Kidney (tissue), 14 donors: ENCODE data around the gene ANKRD40CL. TPM values are rescaled to one million over a fixed set of nuclear protein-coding genes. Genes with fewer than 3 reads are reported as not detected.

Experiments
- DNase-seq, 5 donors: peaks; one replicate each; pipeline ENCODE4 v3.0.0-alpha.2; 2013 to 2020
- FAIRE-seq: peaks from 2 replicates; lab custom pipeline; 2012; peaks lifted over from hg19 to GRCh38; lab: Jason Lieb, UNC
- H3K27ac ChIP-seq, 2 donors: one replicate each; pipeline ENCODE4 v1.7.0; 2013; ENCODE audit warnings: low read depth in 2 of 2, low read length in 2 of 2, inconsistent platforms in 1 of 2
- H3K27me3 ChIP-seq: one replicate; pipeline ENCODE4 v1.7.1; 2013; ENCODE audit warnings: low read length, inconsistent platforms; ENCODE audit not compliant: control insufficient read depth, insufficient read depth
- H3K36me3 ChIP-seq, 3 donors: one replicate each; pipeline versions ENCODE4 v1.7.0 to v1.7.1; 2013; ENCODE audit warnings: low read length in 3 of 3, control low read depth in 1 of 3, inconsistent platforms in 1 of 3; ENCODE audit not compliant: insufficient read depth in 3 of 3, control insufficient read depth in 2 of 3
- H3K4me1 ChIP-seq, 3 donors: one replicate each; pipeline versions ENCODE4 v1.7.0 to v1.7.1; 2013; ENCODE audit warnings: low read length in 3 of 3, inconsistent platforms in 1 of 3, low read depth in 1 of 3; ENCODE audit not compliant: control insufficient read depth in 2 of 3, insufficient read depth in 2 of 3
- H3K4me3 ChIP-seq, 3 donors: one replicate each; pipeline versions ENCODE4 v1.7.0 to v1.8.1; 2013; ENCODE audit warnings: low read length in 3 of 3, control low read depth in 1 of 3, inconsistent platforms in 1 of 3
- H3K9ac ChIP-seq, 3 donors: one replicate each; pipeline versions ENCODE4 v1.7.0 to v1.7.1; 2013; ENCODE audit warnings: low read length in 3 of 3, control low read depth in 1 of 3, inconsistent platforms in 1 of 3
- H3K9me3 ChIP-seq, 3 donors: one replicate each; pipeline versions ENCODE4 v1.7.0 to v1.7.1; 2013; ENCODE audit warnings: low read length in 3 of 3, control low read depth in 1 of 3, inconsistent platforms in 1 of 3; ENCODE audit not compliant: control insufficient read depth in 2 of 3, insufficient read depth in 1 of 3
- intact Hi-C: fragments of 100-400 bp; cut with DNase I; formaldehyde crosslinking; loops from one replicate; pipeline ENCODE4 v1.11.1; 2022
- polyA plus RNA-seq: library from polyadenylated mRNA; stranded (reverse); fragments of 350-450 nt; fragmentation: Illumina TruSeq; extraction: RNeasy Lipid Tissue Mini Kit (QIAGEN cat#74804); gene quantifications from one replicate; pipeline ENCODE4 v1.2.3, GENCODE V29; 2014; ENCODE audit warnings: low read depth, low replicate concordance; ENCODE audit not compliant: insufficient read depth
- total RNA-seq: library from RNA; stranded (reverse); fragmentation: NEBNext Ultra II Directional; extraction: Animal tissue kit (Norgen Biotek cat#: 25700); gene quantifications from one replicate; pipeline ENCODE4 v1.2.1, GENCODE V29; 2021
- TF ChIP-seq, protein P1 (sequence below): IDR thresholded peaks from 3 replicates; pipeline ENCODE4 v1.5.1; 2012; ENCODE audit warnings: mild to moderate bottlenecking, moderate library complexity, borderline replicate concordance; ENCODE audit not compliant: insufficient read depth; ENCODE audit errors: extremely low read depth
- donor health status: control.
- donor health status: control.
- donor health status: control.
- donor health status: control.
- donor health status: control.
- donor health status: DM: yes; HTN: yes; CAD: no.
- donor health status: Normal renal cell carcinoma (clear cell type).

The ANKRD40CL gene
- total and polyA plus RNA-seq, 2 donors from 2014 or later = not detected

- H3K9me3 ChIP-seq = no peaks in the 10 kb centered on the region
- TF ChIP-seq, protein P1, sequence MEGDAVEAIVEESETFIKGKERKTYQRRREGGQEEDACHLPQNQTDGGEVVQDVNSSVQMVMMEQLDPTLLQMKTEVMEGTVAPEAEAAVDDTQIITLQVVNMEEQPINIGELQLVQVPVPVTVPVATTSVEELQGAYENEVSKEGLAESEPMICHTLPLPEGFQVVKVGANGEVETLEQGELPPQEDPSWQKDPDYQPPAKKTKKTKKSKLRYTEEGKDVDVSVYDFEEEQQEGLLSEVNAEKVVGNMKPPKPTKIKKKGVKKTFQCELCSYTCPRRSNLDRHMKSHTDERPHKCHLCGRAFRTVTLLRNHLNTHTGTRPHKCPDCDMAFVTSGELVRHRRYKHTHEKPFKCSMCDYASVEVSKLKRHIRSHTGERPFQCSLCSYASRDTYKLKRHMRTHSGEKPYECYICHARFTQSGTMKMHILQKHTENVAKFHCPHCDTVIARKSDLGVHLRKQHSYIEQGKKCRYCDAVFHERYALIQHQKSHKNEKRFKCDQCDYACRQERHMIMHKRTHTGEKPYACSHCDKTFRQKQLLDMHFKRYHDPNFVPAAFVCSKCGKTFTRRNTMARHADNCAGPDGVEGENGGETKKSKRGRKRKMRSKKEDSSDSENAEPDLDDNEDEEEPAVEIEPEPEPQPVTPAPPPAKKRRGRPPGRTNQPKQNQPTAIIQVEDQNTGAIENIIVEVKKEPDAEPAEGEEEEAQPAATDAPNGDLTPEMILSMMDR = no peak
- H3K4me3 ChIP-seq = no peak overlapping the region
- peaks cover 0 to 7% (median 6%) of the 10 kb centered on the region in 3 donors for H3K4me1 ChIP-seq
- no peak for FAIRE-seq
- intact Hi-C loops = no loop called here
- H3K36me3 ChIP-seq = peaks cover 15 to 38% (median 18%) of the 10 kb centered on the region in 3 donors
- DNase-seq = no peak
- no peak overlapping the region for H3K27ac ChIP-seq
- no peak overlapping the region for H3K9ac ChIP-seq
- no peaks in the 10 kb centered on the region for H3K27me3 ChIP-seq
Measured at GRCh38 chr17:50754521-50754920, 12.8 kb downstream of the ANKRD40CL start.

DNA sequence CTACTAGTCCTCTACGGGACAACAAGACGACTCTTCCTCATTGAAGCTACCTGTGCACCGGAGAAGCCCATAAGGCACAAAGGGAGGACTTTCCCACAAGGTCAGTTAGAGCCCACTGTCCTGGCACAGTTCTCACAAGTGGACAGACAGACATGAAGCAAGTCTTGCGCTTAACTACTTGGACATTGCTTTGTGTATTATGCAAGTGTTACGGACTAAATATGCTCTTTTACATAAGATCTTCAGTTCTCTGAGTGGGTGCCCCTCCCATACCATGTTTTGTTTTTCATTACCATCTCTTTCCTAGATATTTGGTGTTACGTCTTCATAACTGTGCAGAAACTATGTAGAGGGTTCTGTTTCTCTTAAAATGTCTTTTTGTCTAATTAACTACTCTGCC lies 18.1 kb downstream of the ANKRD40CL start:
- H3K4me3 ChIP-seq = no peak overlapping the region
- intact Hi-C loops = no loop called here
- TF ChIP-seq, protein P1 = no peak
- no peak for DNase-seq
- no peak for FAIRE-seq
- H3K9me3 ChIP-seq = no peaks in the 10 kb centered on the region
- peaks cover 19 to 64% (median 44%) of the 10 kb centered on the region in 3 donors for H3K36me3 ChIP-seq
- no peaks in the 10 kb centered on the region for H3K4me1 ChIP-seq
- no peak overlapping the region for H3K27ac ChIP-seq
- no peaks in the 10 kb centered on the region for H3K27me3 ChIP-seq
- no peak overlapping the region for H3K9ac ChIP-seq

DNA sequence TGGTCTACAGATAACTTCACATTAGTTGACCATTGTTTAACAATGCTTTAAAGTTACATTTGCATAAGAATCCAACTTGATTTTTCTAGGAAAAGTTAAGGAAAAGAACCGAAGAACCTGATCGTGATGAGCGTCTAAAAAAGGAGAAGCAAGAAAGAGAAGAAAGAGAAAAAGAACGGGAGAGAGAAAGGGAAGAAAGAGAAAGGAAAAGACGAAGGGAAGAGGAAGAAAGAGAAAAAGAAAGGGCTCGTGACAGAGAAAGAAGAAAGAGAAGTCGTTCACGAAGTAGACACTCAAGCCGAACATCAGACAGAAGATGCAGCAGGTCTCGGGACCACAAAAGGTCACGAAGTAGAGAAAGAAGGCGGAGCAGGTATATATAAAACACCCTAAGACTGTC lies 21.7 kb downstream of the ANKRD40CL start:
- intact Hi-C loops = no loop called here
- TF ChIP-seq, protein P1 = no peak
- Histone ChIP-seq H3K9ac (no peak overlapping the region), H3K27ac (no peak overlapping the region), H3K4me3 (no peak overlapping the region), H3K36me3 (peaks cover 15 to 70% (median 53%) of the 10 kb centered on the region in 3 donors), H3K4me1 (no peaks in the 10 kb centered on the region), H3K27me3 (no peaks in the 10 kb centered on the region), H3K9me3 (no peaks in the 10 kb centered on the region)
- DNase-seq (no peak), FAIRE-seq (no peak)

DNA sequence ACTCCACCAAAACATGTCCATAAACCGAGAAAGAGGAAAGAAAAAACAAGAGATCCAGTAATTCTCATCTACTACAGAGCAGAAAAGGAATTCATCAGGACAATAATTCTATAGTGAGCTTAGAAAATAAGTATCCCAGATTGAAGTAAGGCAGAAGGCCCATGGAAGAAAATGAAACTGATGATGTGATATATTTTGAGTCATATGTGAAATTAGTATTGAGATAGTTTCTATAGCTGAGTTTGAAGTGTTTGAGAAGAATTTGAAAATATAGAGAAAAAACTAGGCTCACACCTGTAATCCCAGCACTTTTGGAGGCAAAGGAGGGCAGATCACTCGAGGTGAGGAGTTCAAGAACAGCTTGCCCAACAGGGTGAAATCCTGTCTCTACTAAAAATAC lies 28.2 kb downstream of the ANKRD40CL start:
- no peak for FAIRE-seq
- peaks cover 22 to 53% (median 26%) of the 10 kb centered on the region in 3 donors for H3K36me3 ChIP-seq

More for the DNA sequence above, 28.2 kb downstream of the ANKRD40CL start:
- intact Hi-C loops = no loop called here
- H3K4me1 ChIP-seq = no peaks in the 10 kb centered on the region
- no peak overlapping the region for H3K4me3 ChIP-seq
- H3K9ac ChIP-seq = no peak overlapping the region
- H3K27ac ChIP-seq = no peak overlapping the region
- no peaks in the 10 kb centered on the region for H3K27me3 ChIP-seq
- no peaks in the 10 kb centered on the region for H3K9me3 ChIP-seq
- TF ChIP-seq, protein P1 = no peak
- DNase-seq = no peak
